Caki2 (cell line): ENCODE data around the gene P2RY14. TPM values are rescaled to one million over a fixed set of nuclear protein-coding genes. Genes with fewer than 3 reads are reported as not detected.
"Not testable (repeated sequence)": the region's sequence is repeated elsewhere in the genome, so short reads cannot be mapped to it uniquely, and the experiment has no call there.

Experiments
- DNase-seq: peaks from one replicate; pipeline ENCODE4 v3.0.0-alpha.2; 2015; ENCODE audit warnings: low read depth
- in situ Hi-C: cut with HindIII; loops from 2 replicates; pipeline ENCODE4 v1.10.0; 2016; ENCODE audit warnings: low sequenced_read_pairs, low pct_unique_long_range_greater_than_20kb, mixed read lengths
- total RNA-seq: library from RNA; depleted of rRNA; stranded (reverse); fragments of >200 nt; shearing (Covaris generic); gene quantifications from 2 replicates; pipeline ENCODE4 v1.2.3, GENCODE V29; 2014; ENCODE audit warnings: low replicate concordance

P2RY14 gene
- total RNA-seq, 1 experiment from 2014 or later: not detected

DNA sequence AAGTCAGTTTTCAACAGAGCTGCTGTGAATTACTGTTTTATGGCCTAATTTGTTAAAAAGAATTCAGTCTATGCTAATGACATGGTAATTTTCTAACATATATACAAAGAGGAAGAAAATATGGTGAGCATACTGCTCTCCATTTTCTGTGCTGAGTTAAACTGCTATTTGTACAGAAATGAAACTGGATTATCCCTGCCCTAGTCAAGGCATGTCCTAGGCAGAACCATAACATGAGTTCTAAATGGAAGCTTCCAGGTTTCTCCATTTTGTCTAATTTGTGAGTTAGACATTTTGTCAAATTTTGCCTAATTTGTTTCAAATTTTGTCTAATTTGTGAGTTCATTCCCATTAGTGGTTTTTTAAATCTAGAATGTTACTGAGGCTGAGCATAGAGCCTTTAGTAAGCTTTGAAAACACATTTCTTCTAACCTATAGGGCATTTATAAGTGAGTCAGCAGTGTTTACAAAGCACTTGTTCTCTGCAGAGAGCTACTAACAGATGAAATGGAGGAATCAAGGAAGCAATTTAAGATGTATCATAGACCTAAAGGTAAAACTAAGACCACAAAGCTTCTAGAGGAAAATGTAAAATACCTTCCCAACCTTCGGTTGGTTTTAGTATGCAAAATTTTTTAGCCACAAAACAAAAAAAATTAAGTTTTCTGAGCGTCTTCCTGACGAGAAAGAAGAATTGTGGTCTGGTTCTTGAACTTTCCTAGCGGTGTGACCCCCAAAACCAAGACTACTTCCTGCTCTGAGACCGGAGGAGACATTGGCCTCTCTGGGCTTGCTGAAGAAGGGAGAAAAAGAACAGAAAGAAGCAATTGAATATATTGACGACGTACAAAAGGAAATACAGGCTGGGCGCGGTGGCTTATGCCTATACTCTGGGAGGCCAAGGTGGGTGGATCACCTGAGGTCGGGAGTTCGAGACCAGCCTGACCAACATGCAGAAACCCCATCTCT lies 9.8 kb downstream of the P2RY14 start:
- in situ Hi-C loops: no loop called here
- DNase-seq: no peak

GRCh38 chr3:151267066-151267465 lies 11.3 kb downstream of the P2RY14 start:
- DNase-seq: no peak
- in situ Hi-C loops: no loop called here

GRCh38 chr3:151265866-151266265 lies 12.5 kb downstream of the P2RY14 start:
- no peak for DNase-seq
- in situ Hi-C loops: no loop called here

DNA sequence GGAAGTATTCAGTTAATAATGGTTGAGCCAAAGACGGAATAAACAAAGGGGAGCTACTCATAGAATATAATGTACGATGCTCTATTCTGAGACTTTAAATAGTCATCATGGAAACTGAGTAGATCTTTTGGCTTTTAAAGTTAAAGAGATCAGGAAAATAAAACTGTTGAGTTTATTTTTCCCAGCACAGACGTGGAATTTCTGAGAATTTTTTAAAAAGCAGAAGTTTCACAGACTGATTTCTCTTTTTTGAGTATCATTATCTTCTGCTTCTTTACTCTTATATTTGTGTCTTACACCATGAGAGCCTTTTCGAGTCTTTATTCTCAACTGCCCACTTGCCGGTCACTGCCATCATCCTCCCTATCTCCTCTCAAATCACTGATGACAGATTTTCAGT lies 13.2 kb downstream of the P2RY14 start:
- in situ Hi-C loops: no loop called here
- DNase-seq: no peak

DNA sequence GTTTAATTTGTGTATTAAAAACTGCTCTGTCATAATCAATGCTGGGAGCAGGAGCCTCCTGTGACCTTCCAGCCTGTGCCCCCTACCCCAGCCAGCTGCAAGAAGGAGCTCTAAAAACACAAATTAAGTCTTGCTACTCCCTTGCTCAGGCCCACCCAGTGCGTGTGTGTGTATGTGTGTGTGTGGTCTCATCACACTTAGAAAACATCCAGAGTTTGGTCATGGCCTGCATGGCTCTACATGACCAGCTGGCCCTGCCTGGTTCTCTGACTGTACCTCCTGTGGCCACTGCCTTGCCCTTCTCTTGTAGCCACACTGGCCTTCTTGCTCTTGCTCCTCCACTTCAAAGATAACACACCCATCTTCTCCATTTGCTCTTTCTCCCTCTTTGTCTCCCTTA lies 13.7 kb downstream of the P2RY14 start:
- in situ Hi-C loops: no loop called here
- no peak for DNase-seq

DNA sequence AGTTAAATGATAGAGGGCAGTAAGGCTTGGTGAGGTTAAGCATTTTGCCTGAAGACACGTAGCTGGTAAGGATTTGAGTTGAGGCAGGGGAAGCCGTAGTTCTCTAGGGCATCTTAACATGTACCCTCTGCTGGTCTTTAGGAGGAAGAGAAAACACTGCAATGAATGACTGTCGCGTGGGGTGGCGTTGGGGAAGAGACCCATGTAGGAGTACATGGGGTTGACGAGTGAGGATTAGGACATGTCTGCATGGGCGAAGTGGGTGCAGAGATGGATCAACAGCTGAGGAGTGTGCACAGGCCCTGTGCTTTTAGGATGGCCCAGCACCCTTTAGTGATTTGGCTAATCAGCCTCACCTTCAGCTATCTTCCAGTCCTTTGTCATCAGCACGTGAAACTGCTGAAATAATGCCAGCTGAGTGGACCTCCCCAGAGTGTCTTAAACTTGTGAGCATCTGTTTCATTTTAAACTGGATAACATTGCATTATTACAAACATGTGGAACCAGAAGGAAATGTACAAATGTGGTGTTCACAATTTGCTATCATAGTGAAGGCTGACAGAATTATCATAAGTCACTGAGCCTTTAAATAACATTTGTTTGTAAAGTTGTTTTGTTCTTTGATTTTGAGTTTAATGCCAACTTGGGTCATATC lies 15.3 kb downstream of the P2RY14 start:
- in situ Hi-C loops: no loop called here
- no peak for DNase-seq

GRCh38 chr3:151259664-151260063 lies 18.7 kb downstream of the P2RY14 start:
- in situ Hi-C loops: no loop called here
- no peak for DNase-seq

- in situ Hi-C loops: no loop called here
- no peak for DNase-seq
Measured at GRCh38 chr3:151256749-151257148, 21.6 kb downstream of the P2RY14 start.

DNA sequence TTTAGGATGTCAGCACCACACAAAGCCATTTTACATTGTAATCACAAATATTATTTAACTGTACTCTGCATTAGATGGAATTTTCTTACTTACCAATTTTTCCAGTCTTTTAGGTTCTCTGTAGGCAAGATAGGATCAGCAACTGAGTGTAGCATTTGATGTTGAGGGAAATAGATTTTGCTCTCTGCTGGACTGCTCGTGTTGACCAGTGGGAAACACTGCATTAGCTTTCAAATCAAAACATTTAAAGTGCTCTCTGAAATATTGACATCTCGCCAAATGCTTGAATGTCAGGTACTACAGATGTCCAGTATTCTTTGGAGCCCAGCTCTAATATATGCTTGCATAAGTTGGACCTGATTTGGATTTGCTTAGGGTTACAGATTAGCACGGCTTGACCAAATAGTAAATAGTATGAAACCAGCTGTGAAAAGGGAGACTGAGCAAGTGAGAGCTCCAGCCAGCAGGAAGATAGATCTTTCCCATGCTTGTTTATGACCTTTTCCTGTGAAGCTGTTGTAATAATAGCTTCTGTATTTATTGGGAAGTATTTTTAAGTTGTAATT lies 29.5 kb downstream of the P2RY14 start:
- no peak for DNase-seq
- in situ Hi-C loops: no loop called here

GRCh38 chr3:151242006-151242405 lies 36.3 kb downstream of the P2RY14 start:
- in situ Hi-C loops, DNase-seq: not testable (repeated sequence)

- DNase-seq: no peak
- in situ Hi-C loops: no loop called here
Measured at GRCh38 chr3:151236736-151237135, 41.6 kb downstream of the P2RY14 start.

DNA sequence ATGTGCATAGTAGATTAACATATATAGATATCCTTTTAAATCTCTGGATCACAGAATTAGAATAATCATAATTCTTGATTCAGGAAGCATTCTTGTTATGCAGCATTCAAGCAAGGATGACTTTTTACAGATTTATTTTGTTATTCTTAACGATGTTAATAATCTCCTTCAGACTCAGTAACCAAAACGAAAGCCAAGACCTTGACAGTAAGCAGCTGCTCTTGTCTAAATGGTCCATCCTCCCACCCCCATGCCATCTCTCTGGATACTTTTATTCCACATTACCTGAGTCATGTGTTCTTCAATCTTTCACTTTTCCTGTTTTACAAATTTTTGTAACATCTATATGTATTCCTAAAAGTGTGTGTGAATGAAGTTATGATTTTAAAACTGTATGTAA lies 42.0 kb downstream of the P2RY14 start:
- DNase-seq: no peak
- in situ Hi-C loops: no loop called here

GRCh38 chr3:151234825-151235224 lies 43.5 kb downstream of the P2RY14 start:
- in situ Hi-C loops: no loop called here
- no peak for DNase-seq

DNA sequence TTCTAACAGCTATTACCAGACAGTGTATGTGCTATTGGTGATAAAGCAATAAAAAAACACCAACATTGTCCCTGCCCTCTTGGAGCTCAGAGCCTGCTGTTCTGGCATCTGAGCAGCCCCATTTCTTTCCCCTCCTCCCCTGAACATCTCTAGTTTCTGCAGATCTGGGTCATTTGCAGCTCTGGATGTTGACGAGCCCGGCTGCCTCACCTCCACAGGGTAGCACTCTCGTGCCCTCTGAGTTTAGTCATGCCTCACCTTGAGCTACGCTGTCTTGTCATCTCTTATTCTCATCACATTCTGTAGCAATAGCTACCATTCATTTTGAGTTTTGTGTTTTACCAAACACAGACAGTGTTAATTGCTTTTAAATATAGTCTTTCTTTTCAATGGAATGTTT lies 45.4 kb downstream of the P2RY14 start:
- no peak for DNase-seq
- in situ Hi-C loops: no loop called here

GRCh38 chr3:151232403-151232802 lies 45.9 kb downstream of the P2RY14 start:
- DNase-seq, in situ Hi-C loops: not testable (repeated sequence)

DNA sequence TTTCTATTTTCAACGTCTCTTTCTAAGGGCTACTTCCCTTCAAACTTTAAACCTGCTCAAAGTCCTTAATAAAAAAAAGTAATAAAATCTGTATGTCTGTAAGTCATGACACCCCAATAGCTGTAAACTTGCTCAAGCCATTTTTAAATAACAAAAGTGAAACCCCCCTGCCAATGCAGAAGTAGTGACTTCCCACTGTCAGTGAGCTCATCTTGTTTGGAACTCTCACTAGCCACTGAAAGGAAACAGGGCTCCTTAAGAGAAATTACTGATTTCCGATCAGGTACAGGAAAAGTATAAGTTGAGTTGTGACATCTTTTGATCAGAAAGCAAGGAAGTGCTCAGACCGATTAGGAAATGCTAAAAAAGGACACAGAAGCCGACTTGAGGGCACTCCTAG lies 47.7 kb downstream of the P2RY14 start:
- in situ Hi-C loops: no loop called here
- DNase-seq: no peak

- in situ Hi-C loops: no loop called here
- DNase-seq: peak; percentile 30
Measured at GRCh38 chr3:151228666-151229040, 49.7 kb downstream of the P2RY14 start.

DNA sequence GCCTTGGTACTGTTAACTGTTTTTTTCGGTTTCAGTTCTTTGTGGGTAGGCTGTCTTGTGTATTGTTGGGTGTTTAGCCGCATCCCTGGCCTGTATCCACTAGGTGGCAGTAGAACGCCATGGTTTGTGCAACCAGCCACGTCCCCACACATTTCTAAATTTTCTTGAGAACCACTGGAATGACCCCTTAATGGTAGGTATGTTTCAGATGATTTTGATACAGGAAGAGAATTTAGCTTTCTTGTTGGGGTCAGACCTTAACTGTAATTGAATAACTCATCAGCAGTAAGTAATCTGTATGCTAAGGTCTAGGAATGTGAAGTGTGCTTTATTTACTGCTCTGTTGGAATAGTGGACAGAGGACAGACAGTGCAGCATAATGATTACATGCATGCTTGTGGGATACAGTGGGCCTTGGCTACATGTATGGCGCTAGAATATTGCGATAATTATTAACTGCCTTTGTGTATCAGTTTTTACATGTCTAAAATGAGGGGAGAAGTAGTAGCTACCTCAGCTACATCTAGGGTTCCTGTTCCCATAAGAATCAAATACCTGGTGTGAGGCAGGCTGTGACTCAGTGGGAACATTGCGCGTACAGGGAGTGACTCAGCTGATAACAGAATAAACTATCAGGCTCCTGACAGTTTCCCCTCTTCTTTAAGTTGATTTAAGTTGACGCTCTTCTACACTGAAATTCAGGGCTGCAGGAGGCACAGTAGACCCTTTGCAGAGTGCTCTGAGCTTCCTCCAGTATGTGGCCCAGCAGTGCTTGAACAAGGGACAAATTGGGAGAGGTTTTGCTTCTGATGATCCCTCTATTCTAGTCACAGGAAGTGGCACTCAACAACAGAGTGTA lies 50.3 kb downstream of the P2RY14 start:
- in situ Hi-C loops: no loop called here
- peak; percentile 73 for DNase-seq
